HCT116 (cell line): Measurements from ENCODE around the gene TMEM74B.

Experiments used
- CEBPB ChIP-seq: IDR thresholded peaks from 2 replicates; pipeline ENCODE4 v1.6.1; 2012; ENCODE audit warnings: low read depth
- CTCF ChIP-seq, 3 experiments: fragments of 200-600 bp in 1 of 3; sonication (generic) in 1 of 3; IDR thresholded peaks in 2 of 3; conservative IDR thresholded peaks in 1 of 3; 2 replicates each; pipeline ENCODE4 v1.5.1; 2012 to 2017; ENCODE audit warnings: low read depth in 2 of 3, low read length in 2 of 3, antibody characterized with exemption in 1 of 3, borderline replicate concordance in 1 of 3, control low read depth in 1 of 3, mild to moderate bottlenecking in 1 of 3, mixed read lengths in 1 of 3, mixed run types in 1 of 3, moderate library complexity in 1 of 3; ENCODE audit not compliant: insufficient read depth in 1 of 3
- EZH2 ChIP-seq: fragments of 200-600 bp; sonication (generic); IDR thresholded peaks from 2 replicates; pipeline ENCODE4 v1.6.1; 2017; ENCODE audit warnings: antibody characterized with exemption, mixed run types
- EZH2phosphoT487 ChIP-seq: fragments of 200-600 bp; IDR thresholded peaks from 2 replicates; pipeline ENCODE4 v1.6.1; 2018; ENCODE audit warnings: antibody characterized with exemption, borderline replicate concordance
- POLR2A ChIP-seq: IDR thresholded peaks from 2 replicates; pipeline ENCODE4 v1.7.0; 2011; ENCODE audit warnings: borderline replicate concordance; ENCODE audit not compliant: insufficient read depth, insufficient read length; ENCODE audit errors: extremely low read depth
- POLR2AphosphoS5 ChIP-seq: IDR thresholded peaks from 2 replicates; pipeline ENCODE4 v1.6.1; 2011; ENCODE audit warnings: mild to moderate bottlenecking, low read depth, low read length, moderate library complexity
- RAD21 ChIP-seq: IDR thresholded peaks from 2 replicates; pipeline ENCODE4 v1.6.1; 2012; ENCODE audit warnings: low read depth, mild to moderate bottlenecking
- REST ChIP-seq: IDR thresholded peaks from 2 replicates; pipeline ENCODE4 v1.6.1; 2012; ENCODE audit warnings: low read depth
- YY1 ChIP-seq: IDR thresholded peaks from 2 replicates; pipeline ENCODE4 v1.6.1; 2011; ENCODE audit warnings: low read length, low read depth, moderate library complexity, mild to moderate bottlenecking; ENCODE audit not compliant: insufficient replicate concordance; ENCODE audit errors: extremely low read depth

GRCh38 chr20:1160496-1160895 lies 24.3 kb downstream of the TMEM74B start:
- no peak for TF ChIP-seq EZH2phosphoT487
- TF ChIP-seq CTCF (IDR thresholded peaks at IDR 0.05 in 2 of 3, conservative IDR thresholded peaks at IDR 0.05 in 1 of 3; ENCODE audit: borderline replicate concordance in 1 of 3, insufficient read depth in 1 of 3, low read depth in 2 of 3, low read length in 2 of 3), result no peak
- no peak for TF ChIP-seq POLR2AphosphoS5
- TF ChIP-seq EZH2, result no peak
- no peak for TF ChIP-seq CEBPB
- TF ChIP-seq RAD21, result no peak
- TF ChIP-seq REST, result no peak
- TF ChIP-seq YY1, result no peak
- TF ChIP-seq POLR2A, result no peak
